ENCODE data around the gene ADAM15. TPM values are rescaled to one million over a fixed set of nuclear protein-coding genes. Genes with fewer than 3 reads are reported as not detected.

Gene ADAM15
- total RNA-seq, 1 donor from 2014 or later = 46.0 TPM

GRCh38 chr1:155030243-155030795 lies 20.8 kb upstream of the ADAM15 start:
- no peak for DNase-seq

GRCh38 chr1:155030899-155031298 lies 20.2 kb upstream of the ADAM15 start:
- no peak for DNase-seq

- no peak for DNase-seq
These were observed 18.2 kb upstream of the ADAM15 start for GRCh38 chr1:155032886-155033285.

- DNase-seq = no peak
These were observed 17.6 kb upstream of the ADAM15 start, which contains the start of the genes DCST1 and DCST2 for GRCh38 chr1:155033524-155033923. Gene DCST1, plus strand, starts transcription at chr1:155033824. Its CDS starts 213 bp downstream, at chr1:155034037. Gene DCST2, minus strand, starts transcription at chr1:155033781. Its CDS starts 80 bp downstream, at chr1:155033701.

GRCh38 chr1:155034318-155035208 lies 16.6 kb upstream of the ADAM15 start:
- DNase-seq = no peak

GRCh38 chr1:155035936-155036335 lies 15.2 kb upstream of the ADAM15 start:
- DNase-seq = no peak

- no peak for DNase-seq
These were observed 14.1 kb upstream of the ADAM15 start for GRCh38 chr1:155037043-155037442.

GRCh38 chr1:155037851-155038441 lies 13.2 kb upstream of the ADAM15 start:
- DNase-seq = no peak

- no peak for DNase-seq
These were observed 12.4 kb upstream of the ADAM15 start for GRCh38 chr1:155038602-155039307.

- no peak for DNase-seq
These were observed 11.8 kb upstream of the ADAM15 start for GRCh38 chr1:155039308-155039669.

GRCh38 chr1:155040358-155041093 lies 10.6 kb upstream of the ADAM15 start:
- no peak for DNase-seq

GRCh38 chr1:155042789-155043188 lies 8.3 kb upstream of the ADAM15 start:
- DNase-seq = no peak

- no peak for DNase-seq
These were observed 7.8 kb upstream of the ADAM15 start for GRCh38 chr1:155043301-155043702.

- no peak for DNase-seq
These were observed 7.3 kb upstream of the ADAM15 start for GRCh38 chr1:155043793-155044192.

- DNase-seq = no peak
These were observed 6.8 kb upstream of the ADAM15 start for GRCh38 chr1:155044365-155044764.

- peak; percentile 14 for DNase-seq
These were observed 6.1 kb upstream of the ADAM15 start for GRCh38 chr1:155044812-155045657.

- no peak for DNase-seq
These were observed 2.4 kb upstream of the ADAM15 start for GRCh38 chr1:155048449-155049334.

GRCh38 chr1:155049651-155050559 lies 1.2 kb upstream of the ADAM15 start:
- DNase-seq = no peak

GRCh38 chr1:155051342-155051776 lies 243 bp downstream of the ADAM15 start:
- DNase-seq = no peak

All from skin of body (tissue), 2 donors.